Erythroblast (primary cell): ENCODE measurements around the gene SECTM1.

Experiments
- GATA1 ChIP-seq: IDR thresholded peaks from 2 replicates; pipeline ENCODE4 v1.6.1; 2011; ENCODE audit warnings: low read depth, mild to moderate bottlenecking, control low read depth, low read length, moderate library complexity
- POLR2A ChIP-seq: IDR thresholded peaks from 2 replicates; pipeline ENCODE4 v1.6.1; 2011; ENCODE audit warnings: mild to moderate bottlenecking, low read length

GRCh38 chr17:82351713-82352488 is 18.3 kb upstream of the SECTM1 start:
- TF ChIP-seq POLR2A (no peak), GATA1 (no peak)
